Neural progenitor cell (in vitro differentiated cells): ENCODE results near the gene TSBP1.
"Not testable (repeated sequence)": the region's sequence is repeated elsewhere in the genome, so short reads cannot be mapped to it uniquely, and the experiment has no call there.

Experiments
- EZH2 ChIP-seq: fragments of 200-600 bp; sonication (generic); IDR thresholded peaks from 2 replicates; pipeline ENCODE4 v1.6.1; 2017; ENCODE audit warnings: antibody characterized with exemption, mild to moderate bottlenecking, moderate library complexity
- TF ChIP-seq, protein P1 (sequence below): fragments of 200-600 bp; sonication (generic); IDR thresholded peaks from 2 replicates; pipeline ENCODE4 v1.5.1; 2017; ENCODE audit warnings: antibody characterized with exemption, mild to moderate bottlenecking

DNA sequence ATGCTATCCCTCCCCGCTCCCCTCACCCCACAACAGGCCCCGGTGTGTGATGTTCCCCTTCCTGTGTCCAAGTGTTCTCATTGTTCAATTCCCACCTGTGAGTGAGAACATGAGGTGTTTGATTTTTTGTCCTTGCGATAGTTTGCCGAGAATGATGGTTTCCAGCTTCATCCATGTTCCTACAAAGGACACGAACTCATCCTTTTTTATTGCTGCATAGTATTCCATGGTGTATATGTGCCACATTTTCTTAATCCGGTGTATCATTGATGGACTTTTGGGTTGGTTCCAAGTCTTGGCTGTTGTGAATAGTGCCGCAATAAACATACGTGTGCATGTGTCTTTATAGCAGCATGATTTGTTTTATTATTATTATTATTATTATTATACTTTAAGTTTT lies 13.2 kb downstream of the TSBP1 start:
- TF ChIP-seq, protein P1, sequence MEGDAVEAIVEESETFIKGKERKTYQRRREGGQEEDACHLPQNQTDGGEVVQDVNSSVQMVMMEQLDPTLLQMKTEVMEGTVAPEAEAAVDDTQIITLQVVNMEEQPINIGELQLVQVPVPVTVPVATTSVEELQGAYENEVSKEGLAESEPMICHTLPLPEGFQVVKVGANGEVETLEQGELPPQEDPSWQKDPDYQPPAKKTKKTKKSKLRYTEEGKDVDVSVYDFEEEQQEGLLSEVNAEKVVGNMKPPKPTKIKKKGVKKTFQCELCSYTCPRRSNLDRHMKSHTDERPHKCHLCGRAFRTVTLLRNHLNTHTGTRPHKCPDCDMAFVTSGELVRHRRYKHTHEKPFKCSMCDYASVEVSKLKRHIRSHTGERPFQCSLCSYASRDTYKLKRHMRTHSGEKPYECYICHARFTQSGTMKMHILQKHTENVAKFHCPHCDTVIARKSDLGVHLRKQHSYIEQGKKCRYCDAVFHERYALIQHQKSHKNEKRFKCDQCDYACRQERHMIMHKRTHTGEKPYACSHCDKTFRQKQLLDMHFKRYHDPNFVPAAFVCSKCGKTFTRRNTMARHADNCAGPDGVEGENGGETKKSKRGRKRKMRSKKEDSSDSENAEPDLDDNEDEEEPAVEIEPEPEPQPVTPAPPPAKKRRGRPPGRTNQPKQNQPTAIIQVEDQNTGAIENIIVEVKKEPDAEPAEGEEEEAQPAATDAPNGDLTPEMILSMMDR: not testable (repeated sequence)
- TF ChIP-seq EZH2: not testable (repeated sequence)
